Sigmoid colon (tissue), 4 donors: ENCODE measurements around the gene LRP1.

ENCODE experiments used
- EP300 ChIP-seq, 4 donors: sonication (generic); formaldehyde crosslinking; IDR thresholded peaks; one replicate each; pipeline ENCODE4 v1.6.1; 2017; ENCODE audit warnings: antibody characterized with exemption in 4 of 4
- POLR2A ChIP-seq, 2 donors: fragments of 450-650 bp; IDR thresholded peaks; one replicate each; pipeline ENCODE4 v1.6.1; 2016; ENCODE audit warnings: antibody characterized with exemption in 2 of 2, mild to moderate bottlenecking in 2 of 2, moderate library complexity in 2 of 2
- POLR2AphosphoS5 ChIP-seq, 4 donors: sonication (generic); formaldehyde crosslinking; IDR thresholded peaks; one replicate each; pipeline ENCODE4 v1.6.1; 2017; ENCODE audit warnings: antibody characterized with exemption in 4 of 4
- TF ChIP-seq, protein P1 (sequence below), 4 experiments: fragments of 450-650 bp in 3 of 4; fragments of 200-600 bp in 1 of 4; IDR thresholded peaks; one replicate each; pipeline ENCODE4 v1.5.1; 2016 to 2019; ENCODE audit warnings: antibody characterized with exemption in 4 of 4, mild to moderate bottlenecking in 3 of 4, moderate library complexity in 2 of 4

DNA sequence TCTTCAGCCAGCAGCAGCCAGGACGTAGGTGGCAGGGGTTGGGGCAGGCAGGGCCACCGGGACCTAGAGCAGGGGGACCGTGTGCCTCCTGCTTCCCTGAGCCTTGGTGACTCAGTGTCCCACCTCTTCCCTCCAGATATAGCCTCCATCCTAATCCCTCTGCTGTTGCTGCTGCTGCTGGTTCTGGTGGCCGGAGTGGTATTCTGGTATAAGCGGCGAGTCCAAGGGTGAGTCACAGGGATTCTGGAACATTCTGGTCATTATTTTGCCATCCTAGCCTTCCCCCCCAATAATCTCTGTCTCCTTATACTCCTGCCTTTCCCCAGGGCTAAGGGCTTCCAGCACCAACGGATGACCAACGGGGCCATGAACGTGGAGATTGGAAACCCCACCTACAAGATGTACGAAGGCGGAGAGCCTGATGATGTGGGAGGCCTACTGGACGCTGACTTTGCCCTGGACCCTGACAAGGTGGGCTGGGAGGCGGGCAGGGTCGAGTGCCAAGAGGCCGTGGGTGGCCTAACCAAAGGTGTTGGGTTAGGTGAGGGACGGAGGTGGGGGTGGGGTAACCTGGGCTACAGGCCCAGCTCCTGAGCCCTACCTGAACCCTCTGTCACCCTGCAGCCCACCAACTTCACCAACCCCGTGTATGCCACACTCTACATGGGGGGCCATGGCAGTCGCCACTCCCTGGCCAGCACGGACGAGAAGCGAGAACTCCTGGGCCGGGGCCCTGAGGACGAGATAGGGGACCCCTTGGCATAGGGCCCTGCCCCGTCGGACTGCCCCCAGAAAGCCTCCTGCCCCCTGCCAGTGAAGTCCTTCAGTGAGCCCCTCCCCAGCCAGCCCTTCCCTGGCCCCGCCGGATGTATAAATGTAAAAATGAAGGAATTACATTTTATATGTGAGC lies 83.8 kb downstream of the LRP1 start:
- TF ChIP-seq POLR2A (IDR thresholded peaks at IDR 0.05): no peak
- TF ChIP-seq, protein P1, sequence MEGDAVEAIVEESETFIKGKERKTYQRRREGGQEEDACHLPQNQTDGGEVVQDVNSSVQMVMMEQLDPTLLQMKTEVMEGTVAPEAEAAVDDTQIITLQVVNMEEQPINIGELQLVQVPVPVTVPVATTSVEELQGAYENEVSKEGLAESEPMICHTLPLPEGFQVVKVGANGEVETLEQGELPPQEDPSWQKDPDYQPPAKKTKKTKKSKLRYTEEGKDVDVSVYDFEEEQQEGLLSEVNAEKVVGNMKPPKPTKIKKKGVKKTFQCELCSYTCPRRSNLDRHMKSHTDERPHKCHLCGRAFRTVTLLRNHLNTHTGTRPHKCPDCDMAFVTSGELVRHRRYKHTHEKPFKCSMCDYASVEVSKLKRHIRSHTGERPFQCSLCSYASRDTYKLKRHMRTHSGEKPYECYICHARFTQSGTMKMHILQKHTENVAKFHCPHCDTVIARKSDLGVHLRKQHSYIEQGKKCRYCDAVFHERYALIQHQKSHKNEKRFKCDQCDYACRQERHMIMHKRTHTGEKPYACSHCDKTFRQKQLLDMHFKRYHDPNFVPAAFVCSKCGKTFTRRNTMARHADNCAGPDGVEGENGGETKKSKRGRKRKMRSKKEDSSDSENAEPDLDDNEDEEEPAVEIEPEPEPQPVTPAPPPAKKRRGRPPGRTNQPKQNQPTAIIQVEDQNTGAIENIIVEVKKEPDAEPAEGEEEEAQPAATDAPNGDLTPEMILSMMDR (IDR thresholded peaks at IDR 0.05): no peak
- no peak for TF ChIP-seq EP300 (IDR thresholded peaks at IDR 0.05)
- no peak for TF ChIP-seq POLR2AphosphoS5 (IDR thresholded peaks at IDR 0.05)
